ENCODE measurements around the gene CACTIN.

Gene CACTIN

DNA sequence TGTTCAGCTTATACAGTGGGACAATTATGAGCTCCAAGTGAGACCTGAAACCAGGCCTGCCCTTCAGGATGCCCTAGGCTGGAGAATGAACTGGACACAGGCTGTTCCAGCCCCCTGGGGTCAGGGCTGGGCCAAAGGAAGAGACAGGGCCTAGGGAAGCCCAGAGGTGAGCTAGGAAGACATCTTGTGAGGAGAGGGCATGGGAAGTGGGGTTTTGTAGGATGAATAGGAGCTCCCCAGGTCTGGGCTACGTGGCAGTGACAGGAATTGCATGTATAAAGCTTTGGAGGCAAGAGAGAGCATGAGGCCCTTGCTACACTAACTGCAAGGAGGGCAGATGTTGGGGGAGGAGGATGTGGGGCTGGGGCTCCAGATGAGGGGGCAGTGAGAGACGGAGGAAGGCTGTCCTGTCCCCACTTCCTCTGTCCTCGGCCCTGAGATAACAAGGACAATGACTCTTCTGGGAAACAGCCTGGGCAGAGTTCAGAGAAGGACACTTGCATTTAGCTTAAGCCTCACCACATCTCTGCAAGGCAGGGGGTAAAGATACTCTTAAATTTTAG lies 18.4 kb downstream of the CACTIN start:
- no peak for DNase-seq

GRCh38 chr19:3607303-3608078 lies 19.1 kb downstream of the CACTIN start:
- no peak for DNase-seq

GRCh38 chr19:3606690-3607289 lies 19.8 kb downstream of the CACTIN start, which contains the start of gene TBXA2R:
TBXA2R (minus strand) TSS chr19:3606875; CDS start chr19:3600634, 6,241 bp downstream.
- DNase-seq = no peak

GRCh38 chr19:3606174-3606689 lies 20.4 kb downstream of the CACTIN start:
- DNase-seq = no peak

DNA sequence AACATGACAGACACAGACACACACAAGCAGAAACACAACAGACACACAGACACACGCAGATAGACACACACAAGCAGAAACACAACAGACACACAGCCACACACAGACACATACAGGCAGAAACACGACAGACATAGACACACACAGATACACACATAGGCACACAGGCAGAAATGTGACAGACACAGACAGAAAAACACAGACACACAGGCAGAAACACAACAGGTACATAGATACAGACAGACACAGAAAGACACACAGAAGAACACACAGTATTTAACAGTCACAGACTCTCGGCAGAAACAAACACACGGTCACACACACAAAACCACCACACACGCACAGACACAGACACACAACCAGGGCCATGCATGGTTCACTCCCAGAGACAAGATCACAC lies 20.8 kb downstream of the CACTIN start:
- no peak for DNase-seq

DNA sequence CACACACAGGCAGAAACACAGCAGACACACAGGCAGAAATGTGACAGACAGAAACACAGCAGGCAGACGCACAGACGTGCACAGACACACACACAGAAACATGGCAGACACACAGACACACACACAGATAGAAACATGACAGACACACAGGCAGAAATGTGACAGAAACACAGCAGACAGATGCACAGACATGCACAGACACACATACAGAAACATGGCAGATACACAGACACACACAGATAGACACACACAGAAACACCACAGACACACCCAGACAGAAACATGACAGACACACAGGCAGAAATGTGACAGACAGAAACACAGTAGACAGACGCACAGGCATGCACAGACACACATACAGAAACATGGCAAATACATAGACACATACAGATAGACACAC lies 21.2 kb downstream of the CACTIN start:
- DNase-seq = no peak

GRCh38 chr19:3604987-3605343 lies 21.6 kb downstream of the CACTIN start:
- DNase-seq = no peak

DNA sequence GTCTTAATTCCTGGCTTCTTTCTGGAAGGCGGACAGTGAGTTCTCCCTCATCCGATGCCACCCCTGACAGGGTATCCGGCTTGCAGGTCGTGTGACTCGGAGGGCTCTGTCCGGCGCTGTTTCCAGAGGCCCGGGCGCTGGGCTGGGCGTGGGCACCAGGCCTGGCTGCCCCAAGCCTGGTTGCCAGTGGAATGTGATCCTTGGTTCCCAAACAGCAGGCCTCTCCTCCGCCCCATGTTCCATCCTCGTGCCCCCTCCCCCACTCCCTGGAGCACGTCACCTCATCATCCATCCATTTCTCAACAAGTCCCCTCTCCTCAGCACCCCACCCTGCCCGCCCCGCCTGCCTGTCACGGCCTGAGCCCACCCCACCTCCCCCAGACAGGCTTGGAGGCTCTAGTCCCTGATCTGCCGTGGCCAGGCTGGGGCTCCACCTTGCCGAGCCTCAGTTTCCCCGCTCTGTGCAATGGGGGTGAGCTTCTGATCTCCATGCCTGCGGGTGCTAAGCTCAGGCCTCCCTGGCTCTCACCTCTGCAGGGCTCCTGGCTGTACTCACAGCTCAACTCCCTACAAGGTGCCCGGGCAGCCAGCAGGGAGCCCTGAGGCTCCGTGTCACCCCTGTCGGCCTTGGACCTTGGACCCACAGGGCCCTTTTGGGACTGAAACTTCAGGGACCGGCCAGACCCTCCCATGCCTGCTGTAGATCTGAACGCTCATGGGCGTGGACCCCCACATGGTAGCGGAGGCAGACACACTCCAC lies 22.2 kb downstream of the CACTIN start:
- DNase-seq = no peak

DNA sequence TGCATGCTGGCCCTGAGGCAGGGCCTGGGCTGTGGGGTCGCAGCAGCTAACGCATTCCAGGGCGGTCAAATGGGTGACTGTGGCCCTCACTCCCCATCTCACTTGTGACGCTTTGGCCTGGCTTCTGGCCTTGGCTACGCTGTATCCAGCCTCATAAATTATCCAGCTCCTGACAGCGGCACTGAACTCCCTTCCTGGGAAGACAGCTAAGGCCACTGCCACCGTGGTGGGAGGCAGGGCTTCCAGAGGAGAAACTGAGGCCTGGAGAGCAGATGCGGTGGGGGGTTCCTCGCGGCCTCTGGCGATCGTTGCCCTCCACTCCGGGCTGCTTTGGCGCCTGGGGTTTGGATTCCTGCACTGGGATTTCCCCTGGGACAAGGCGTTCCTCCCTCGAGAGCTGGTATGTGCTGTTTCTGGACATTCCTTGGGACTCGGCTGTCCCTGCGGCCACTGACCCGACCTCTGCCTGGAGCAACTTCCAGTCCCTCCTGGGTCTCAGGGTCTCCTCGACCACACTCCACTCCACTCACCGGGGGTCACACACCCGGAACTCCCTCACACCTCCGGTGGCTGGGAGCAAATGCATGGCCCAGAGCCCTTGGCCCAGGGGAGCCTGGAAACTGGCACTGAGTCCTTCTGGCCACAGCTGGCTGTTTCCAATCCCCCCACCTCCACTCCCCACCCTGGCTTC lies 23.3 kb downstream of the CACTIN start:
- no peak for DNase-seq

GRCh38 chr19:3601021-3601420 lies 25.6 kb downstream of the CACTIN start:
- DNase-seq = no peak

DNA sequence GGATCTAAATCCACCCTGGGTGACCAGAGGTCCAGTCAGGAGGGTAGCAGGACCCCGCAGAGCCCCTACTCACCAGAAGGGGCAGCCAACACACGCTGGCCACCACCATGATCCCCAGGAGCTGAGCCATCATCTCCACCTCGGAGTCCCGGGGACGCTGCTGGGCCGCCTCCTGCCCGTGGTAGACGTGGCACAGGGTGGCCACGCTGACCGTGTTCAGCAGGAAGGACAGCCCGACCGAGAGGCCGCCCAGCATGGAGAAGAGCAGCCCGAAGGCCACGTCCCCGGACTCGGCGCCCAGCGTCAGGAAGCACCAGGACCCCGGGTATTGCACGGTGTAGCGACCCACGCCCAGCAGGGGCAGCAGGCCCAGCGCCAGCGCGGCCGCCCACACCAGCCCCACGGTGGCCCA lies 26.8 kb downstream of the CACTIN start:
- DNase-seq = no peak

- DNase-seq = no peak
Measured at GRCh38 chr19:3595521-3596061, 31.0 kb downstream of the CACTIN start.

GRCh38 chr19:3593156-3593555 lies 33.4 kb downstream of the CACTIN start:
- no peak for DNase-seq

- no peak for DNase-seq
Measured at GRCh38 chr19:3591876-3592613, 34.5 kb downstream of the CACTIN start.

- DNase-seq = no peak
Measured at GRCh38 chr19:3590991-3591659, 35.5 kb downstream of the CACTIN start.

DNA sequence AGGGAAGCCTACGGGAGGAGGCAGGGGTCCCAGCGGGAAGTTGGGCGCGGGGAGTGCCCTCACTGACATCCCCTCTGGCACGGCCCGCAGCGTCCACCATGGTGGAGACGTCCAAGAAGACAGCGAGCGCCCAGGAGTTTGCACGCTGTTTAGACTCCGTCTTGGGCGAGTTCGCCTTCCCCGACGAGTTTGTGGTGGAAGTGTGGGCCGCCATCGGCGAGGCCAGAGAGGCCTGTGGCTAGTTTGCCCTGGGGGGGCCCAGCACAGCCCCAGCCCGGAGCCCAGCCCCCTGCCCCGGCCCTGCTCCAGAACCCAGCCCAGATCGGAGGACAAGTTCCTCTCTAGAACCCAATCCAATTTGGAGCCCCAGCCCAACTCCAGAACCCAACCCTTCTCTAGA lies 36.6 kb downstream of the CACTIN start:
- DNase-seq = no peak

GRCh38 chr19:3589439-3589838 lies 37.2 kb downstream of the CACTIN start:
- DNase-seq = no peak

GRCh38 chr19:3586707-3587346 lies 39.8 kb downstream of the CACTIN start:
- no peak for DNase-seq

DNA sequence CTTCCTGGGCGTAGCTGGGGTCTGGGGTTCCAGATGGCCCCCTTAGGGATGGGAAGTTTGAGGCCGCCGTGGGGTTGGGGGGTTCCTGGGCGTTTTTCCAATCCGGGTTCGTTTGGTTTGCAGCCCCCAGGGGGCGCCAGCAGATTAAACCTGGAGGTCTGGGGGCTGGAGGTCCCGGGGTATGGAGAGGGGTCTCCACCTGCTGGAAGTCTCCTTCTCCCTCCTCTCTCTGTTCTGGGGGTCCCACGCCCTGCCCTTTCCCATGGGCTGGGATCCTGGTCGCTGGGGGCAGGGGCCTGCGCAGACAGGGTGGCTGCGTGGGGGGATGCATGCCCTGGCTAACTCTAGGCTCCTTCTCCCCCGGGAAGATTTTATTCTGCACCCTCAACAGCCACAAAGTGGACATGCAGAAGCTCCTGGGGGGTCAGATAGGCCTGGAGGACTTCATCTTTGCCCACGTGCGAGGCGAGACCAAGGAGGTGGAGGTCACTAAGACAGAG lies 40.4 kb downstream of the CACTIN start:
- no peak for DNase-seq

All from activated gamma-delta T cell (primary cell).